HepG2 (cell line): Measurements from ENCODE around the gene PRKCG. TPM values are rescaled to one million over a fixed set of nuclear protein-coding genes. Genes with fewer than 3 reads are reported as not detected.
A peak's percentile ranks its signal among the peaks of the same experiment; 100 is the strongest.

Experiments used
- DPF2 ChIP-seq: sonication (generic); formaldehyde crosslinking; IDR thresholded peaks from 2 replicates; pipeline ENCODE4 v1.4.0; 2020; ENCODE audit warnings: mild to moderate bottlenecking, low read depth, missing genetic modification reagents, borderline replicate concordance
- GPN1 ChIP-seq: sonication (generic); formaldehyde crosslinking; IDR thresholded peaks from 2 replicates; pipeline ENCODE4 v1.5.1; 2020; ENCODE audit warnings: missing genetic modification reagents, borderline replicate concordance
- HDAC1 ChIP-seq: sonication (generic); formaldehyde crosslinking; IDR thresholded peaks from 2 replicates; pipeline ENCODE4 v1.5.1; 2020; ENCODE audit warnings: mild to moderate bottlenecking, missing genetic modification reagents
- HNF1B ChIP-seq: sonication (generic); formaldehyde crosslinking; IDR thresholded peaks from 2 replicates; pipeline ENCODE4 v1.5.1; 2020; ENCODE audit warnings: mild to moderate bottlenecking, moderate library complexity, missing genetic modification reagents
- KDM5B ChIP-seq: sonication (generic); formaldehyde crosslinking; IDR thresholded peaks from 2 replicates; pipeline ENCODE4 v1.4.0; 2020; ENCODE audit warnings: missing genetic modification reagents, mild to moderate bottlenecking, borderline replicate concordance
- KMT2A ChIP-seq: sonication (generic); formaldehyde crosslinking; IDR thresholded peaks from 2 replicates; pipeline ENCODE4 v1.4.0; 2020; ENCODE audit warnings: missing genetic modification reagents
- NBN ChIP-seq: fragments of 450-650 bp; conservative IDR thresholded peaks from 2 replicates; pipeline ENCODE4 v1.6.1; 2017
- PCBP1 ChIP-seq: fragments of 200-400 bp; formaldehyde crosslinking; IDR thresholded peaks from 2 replicates; pipeline ENCODE4 v1.6.1; 2017; ENCODE audit warnings: mild to moderate bottlenecking, low read depth, low read length, borderline replicate concordance
- PHF8 ChIP-seq: sonication (generic); formaldehyde crosslinking; IDR thresholded peaks from 2 replicates; pipeline ENCODE4 v1.5.0; 2020; ENCODE audit warnings: missing genetic modification reagents
- SMYD3 ChIP-seq: sonication (generic); formaldehyde crosslinking; IDR thresholded peaks from 2 replicates; pipeline ENCODE4 v1.8.1; 2023; ENCODE audit warnings: mild to moderate bottlenecking, missing genetic modification reagents
- SNAPC5 ChIP-seq: sonication (generic); formaldehyde crosslinking; IDR thresholded peaks from 2 replicates; pipeline ENCODE4 v1.8.1; 2023; ENCODE audit warnings: mild to moderate bottlenecking, missing genetic modification reagents, borderline replicate concordance
- SP1 ChIP-seq, 2 experiments: fragments of 450-650 bp in 1 of 2; sonication (generic) in 1 of 2; formaldehyde crosslinking in 1 of 2; IDR thresholded peaks; 2 replicates each; pipeline versions ENCODE4 v1.4.0 to v1.6.1; 2016 to 2020; ENCODE audit warnings: missing genetic modification reagents in 1 of 2
- SP2 ChIP-seq: sonication (generic); formaldehyde crosslinking; IDR thresholded peaks from 2 replicates; pipeline ENCODE4 v1.5.1; 2020; ENCODE audit warnings: mild to moderate bottlenecking, missing genetic modification reagents
- UBTF ChIP-seq: sonication (generic); formaldehyde crosslinking; IDR thresholded peaks from 2 replicates; pipeline ENCODE4 v1.4.0; 2020; ENCODE audit warnings: mild to moderate bottlenecking, missing genetic modification reagents
- ZFP41 ChIP-seq: sonication (generic); formaldehyde crosslinking; IDR thresholded peaks from 2 replicates; pipeline ENCODE4 v1.4.0; 2020; ENCODE audit warnings: mild to moderate bottlenecking, missing genetic modification reagents, borderline replicate concordance
- ZNF232 ChIP-seq: sonication (generic); formaldehyde crosslinking; IDR thresholded peaks from 2 replicates; pipeline ENCODE4 v1.4.0; 2020; ENCODE audit warnings: missing genetic modification reagents, borderline replicate concordance
- ZNF263 ChIP-seq: sonication (generic); formaldehyde crosslinking; IDR thresholded peaks from 2 replicates; pipeline ENCODE4 v1.4.0; 2020; ENCODE audit warnings: missing genetic modification reagents
- ZNF280D ChIP-seq: sonication (generic); formaldehyde crosslinking; IDR thresholded peaks from 2 replicates; pipeline ENCODE4 v1.5.1; 2020; ENCODE audit warnings: mild to moderate bottlenecking, missing genetic modification reagents
- ZNF451 ChIP-seq: sonication (generic); formaldehyde crosslinking; IDR thresholded peaks from 2 replicates; pipeline ENCODE4 v1.5.0; 2020; ENCODE audit warnings: mild to moderate bottlenecking, missing genetic modification reagents
- ZNF782 ChIP-seq: sonication (generic); formaldehyde crosslinking; IDR thresholded peaks from 2 replicates; pipeline ENCODE4 v1.4.0; 2020; ENCODE audit warnings: missing genetic modification reagents, mild to moderate bottlenecking, borderline replicate concordance
- ZSCAN21 ChIP-seq: sonication (generic); formaldehyde crosslinking; IDR thresholded peaks from 2 replicates; pipeline ENCODE4 v1.8.0; 2022; ENCODE audit warnings: mild to moderate bottlenecking, missing genetic modification reagents, moderate library complexity, borderline replicate concordance
- polyA plus RNA-seq, 8 experiments: library from polyadenylated mRNA; depleted of rRNA in 3 of 8; stranded (reverse) in 7 of 8; unstranded in 1 of 8; fragments of >200 nt; fragmentation: Illumina TruSeq in 4 of 8; extraction: Trizol in 4 of 8; gene quantifications; 2 replicates each; pipeline versions ENCODE4 v1.2.1 to v1.2.3, GENCODE V29; 2011 to 2016; ENCODE audit warnings: low read depth in 4 of 8, missing spikeins in 1 of 8, mixed read lengths in 1 of 8; ENCODE audit not compliant: insufficient read depth in 1 of 8
- total RNA-seq, 5 experiments: library from RNA; depleted of rRNA; stranded (reverse); fragments of >200 nt; fragmentation: Illumina TruSeq; extraction: Trizol; gene quantifications; 2 replicates each; pipeline ENCODE4 v1.2.3, GENCODE V29; 2016; ENCODE audit warnings: low read depth in 1 of 5

Gene PRKCG
- total and polyA plus RNA-seq, 2 of the 13 experiments (the other 11 are each of a cell fraction or from before 2014, with no cell fraction given): 0.02 to 0.03 TPM

- 0 out of 2 replicates have a peak, but pooled peaks have one; percentile 67 for TF ChIP-seq SNAPC5
- TF ChIP-seq PCBP1: no peak
- TF ChIP-seq ZNF280D (CRISPR knock-in tag): 0 out of 2 replicates have a peak, but pooled peaks have one; percentile 34
- no peak for TF ChIP-seq PHF8 (CRISPR knock-in tag)
- TF ChIP-seq SMYD3 (CRISPR knock-in tag): 0 out of 2 replicates have a peak, but pooled peaks have one; percentile 55
- TF ChIP-seq HNF1B: no peak
- 0 out of 2 replicates have a peak, but pooled peaks have one; percentile 57 for TF ChIP-seq ZNF451 (CRISPR knock-in tag)
- TF ChIP-seq UBTF (CRISPR knock-in tag): peak; percentile 53; the same call in 1 of the 2 replicates
- TF ChIP-seq GPN1 (CRISPR knock-in tag): no peak
- peak; percentile 60; the same call in 1 of the 2 replicates for TF ChIP-seq KDM5B (CRISPR knock-in tag)
- no peak for TF ChIP-seq ZFP41
- TF ChIP-seq KMT2A: no peak; the same call in 1 of the 2 replicates
- TF ChIP-seq ZNF782 (CRISPR knock-in tag): no peak
- peak; percentile 80 for TF ChIP-seq ZNF263 (CRISPR knock-in tag)
- TF ChIP-seq ZSCAN21 (CRISPR knock-in tag): no peak
- peak; percentile 73 for TF ChIP-seq HDAC1 (CRISPR knock-in tag)
- no peak for TF ChIP-seq NBN
- TF ChIP-seq ZNF232 (CRISPR knock-in tag): no peak
- no peak for TF ChIP-seq SP2 (CRISPR knock-in tag)
- TF ChIP-seq DPF2: no peak
- no peak for TF ChIP-seq SP1 (IDR thresholded peaks at IDR 0.05)
- peak; percentile 73 for TF ChIP-seq SP1 (CRISPR knock-in tag; IDR thresholded peaks at IDR 0.05)
These were observed 12.8 kb upstream of the PRKCG start (continued) for GRCh38 chr19:53868892-53869804.
